Prostate gland (tissue), 2 donors: ENCODE measurements around the gene NUF2.

Experiments
- POLR2A ChIP-seq: fragments of 450-650 bp; IDR thresholded peaks from one replicate; pipeline ENCODE4 v1.6.1; 2016; ENCODE audit warnings: antibody characterized with exemption, mild to moderate bottlenecking
- TF ChIP-seq, protein P1 (sequence below), 4 experiments: fragments of 200-600 bp in 2 of 4; fragments of 450-650 bp in 2 of 4; sonication (generic) in 2 of 4; IDR thresholded peaks; 1 replicate in 3 of 4; 2 replicates in 1 of 4; pipeline ENCODE4 v1.5.1; 2016 to 2019; ENCODE audit warnings: antibody characterized with exemption in 4 of 4, mild to moderate bottlenecking in 2 of 4, moderate library complexity in 2 of 4

DNA sequence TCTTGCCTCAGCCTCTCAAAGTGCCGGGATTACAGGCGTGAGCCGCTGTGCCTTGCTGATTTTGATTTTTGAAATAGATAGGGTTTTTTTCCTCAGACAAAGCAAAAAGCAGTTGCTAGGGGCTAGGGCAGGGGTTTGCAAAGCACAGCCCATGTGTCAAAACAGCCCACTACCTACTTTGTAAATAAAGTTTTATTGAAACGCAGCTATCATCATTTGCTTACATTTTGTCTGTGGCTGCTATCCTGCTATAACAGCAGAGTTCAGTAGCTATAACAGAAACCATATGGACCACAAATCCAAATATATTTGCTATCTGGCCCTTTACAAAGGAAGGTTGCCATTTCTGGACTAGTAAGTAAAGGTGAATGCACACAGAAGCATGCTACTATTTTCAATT is 44.8 kb downstream of the NUF2 start:
- TF ChIP-seq, protein P1, sequence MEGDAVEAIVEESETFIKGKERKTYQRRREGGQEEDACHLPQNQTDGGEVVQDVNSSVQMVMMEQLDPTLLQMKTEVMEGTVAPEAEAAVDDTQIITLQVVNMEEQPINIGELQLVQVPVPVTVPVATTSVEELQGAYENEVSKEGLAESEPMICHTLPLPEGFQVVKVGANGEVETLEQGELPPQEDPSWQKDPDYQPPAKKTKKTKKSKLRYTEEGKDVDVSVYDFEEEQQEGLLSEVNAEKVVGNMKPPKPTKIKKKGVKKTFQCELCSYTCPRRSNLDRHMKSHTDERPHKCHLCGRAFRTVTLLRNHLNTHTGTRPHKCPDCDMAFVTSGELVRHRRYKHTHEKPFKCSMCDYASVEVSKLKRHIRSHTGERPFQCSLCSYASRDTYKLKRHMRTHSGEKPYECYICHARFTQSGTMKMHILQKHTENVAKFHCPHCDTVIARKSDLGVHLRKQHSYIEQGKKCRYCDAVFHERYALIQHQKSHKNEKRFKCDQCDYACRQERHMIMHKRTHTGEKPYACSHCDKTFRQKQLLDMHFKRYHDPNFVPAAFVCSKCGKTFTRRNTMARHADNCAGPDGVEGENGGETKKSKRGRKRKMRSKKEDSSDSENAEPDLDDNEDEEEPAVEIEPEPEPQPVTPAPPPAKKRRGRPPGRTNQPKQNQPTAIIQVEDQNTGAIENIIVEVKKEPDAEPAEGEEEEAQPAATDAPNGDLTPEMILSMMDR (IDR thresholded peaks at IDR 0.05), result no peak
- no peak for TF ChIP-seq POLR2A
